ENCODE measurements around the gene AACS. TPM values are rescaled to one million over a fixed set of nuclear protein-coding genes. Genes with fewer than 3 reads are reported as not detected.

AACS gene
- total and polyA plus RNA-seq, 10 of the 15 experiments (the other 5 are each of a cell fraction or from before 2014, with no cell fraction given): 10.1 to 34.0 (median 21.1) TPM

DNA sequence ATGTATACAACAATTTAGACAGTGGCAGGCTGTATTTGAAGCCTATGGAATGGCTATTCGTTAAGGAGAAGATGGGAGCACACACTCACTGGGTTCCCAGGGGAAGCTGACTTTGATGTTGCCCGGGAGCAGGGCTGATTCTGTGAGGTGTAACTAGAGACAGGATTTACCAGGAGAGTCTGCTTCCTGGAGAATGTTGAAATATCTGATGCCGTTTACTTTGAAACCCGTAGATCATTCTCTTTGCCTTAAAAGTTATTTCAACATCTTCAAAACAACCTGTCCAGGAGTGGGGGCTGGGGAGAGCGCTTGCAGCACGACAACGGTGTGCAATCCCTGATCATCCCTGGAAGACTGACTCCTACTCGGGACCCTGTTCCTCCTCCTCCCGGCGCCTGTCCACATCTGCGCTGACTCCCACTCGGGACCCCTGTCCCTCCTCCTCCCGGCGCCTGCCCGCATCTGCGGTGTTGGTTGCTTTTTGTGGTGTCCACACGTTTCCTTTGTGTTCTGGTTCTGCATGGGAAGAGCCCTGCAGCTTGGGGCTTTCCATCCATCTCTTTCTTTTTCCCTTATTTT, 72.6 kb downstream of the AACS start:
- Histone ChIP-seq H3K79me2 (ENCODE audit: control insufficient read depth, insufficient read depth, low read length) (no peaks in the 10 kb centered on the region), H4K20me1 (ENCODE audit: control insufficient read depth, insufficient read depth) (no peaks in the 10 kb centered on the region), H3K9me3 (replicated peaks; ENCODE audit: control insufficient read depth, insufficient read depth, low read length) (no peaks in the 10 kb centered on the region), H3K9ac (ENCODE audit: control insufficient read depth, insufficient read depth, low read length) (no peak overlapping the region), H3K4me3 (no peak overlapping the region), H3K4me2 (ENCODE audit: control insufficient read depth, insufficient read depth) (no peak overlapping the region), H2AFZ (ENCODE audit: control insufficient read depth, low read depth, low read length) (no peak overlapping the region), H3K4me1 (ENCODE audit: control insufficient read depth, insufficient read depth, low read length) (no peaks in the 10 kb centered on the region), H3K27ac (ENCODE audit: control insufficient read depth, insufficient read depth) (no peak overlapping the region), H3K36me3 (ENCODE audit: control insufficient read depth in 2 of 2, insufficient read depth in 2 of 2, low read length in 1 of 2) (peaks cover 0 to 1% of the 10 kb centered on the region in 2 experiments), H3K27me3 (replicated peaks in 1 of 2; ENCODE audit: control insufficient read depth in 2 of 2, insufficient read depth in 2 of 2, low read length in 1 of 2) (no peaks in the 10 kb centered on the region)
- no peak for ATAC-seq
- ChIA-PET SMC1A (ENCODE audit: uncharacterized antibody, unreplicated experiment) (no interaction called here), RAD21 (ENCODE audit: unreplicated experiment) (no interaction called here), POLR2A (no interaction called here), CTCF (no interaction called here)
- WGBS (ENCODE audit: insufficient coverage, insufficient replicate concordance, low lambda C conversion rate, missing lambda C conversion rate): 82% methylated on average over 17 of the region's 17 CpGs
- TF ChIP-seq HDGF (IDR thresholded peaks at IDR 0.05) (no peak), JUND (IDR thresholded peaks at IDR 0.05; ENCODE audit: low read depth, low read length) (no peak), NR2C1 (IDR thresholded peaks at IDR 0.05) (no peak), ESRRA (IDR thresholded peaks at IDR 0.05; ENCODE audit: low read length) (no peak), LARP7 (IDR thresholded peaks at IDR 0.05) (no peak), IKZF1 (conservative IDR thresholded peaks at IDR 0.05) (no peak), SIN3A (IDR thresholded peaks at IDR 0.05; ENCODE audit: low read depth, low read length) (no peak), MXI1 (IDR thresholded peaks at IDR 0.05; ENCODE audit: low read depth, low read length) (no peak), ATF7 (IDR thresholded peaks at IDR 0.05; ENCODE audit: low read depth) (no peak), ZSCAN29 (IDR thresholded peaks at IDR 0.05) (no peak), POLR2AphosphoS5 (IDR thresholded peaks at IDR 0.05; ENCODE audit: low read length) (no peak), TAF1 (IDR thresholded peaks at IDR 0.05; ENCODE audit: borderline replicate concordance, low read depth, low read length) (no peak), CBX3 (IDR thresholded peaks at IDR 0.05; ENCODE audit: borderline replicate concordance, low read depth) (no peak), HDAC6 (IDR thresholded peaks at IDR 0.05; ENCODE audit: unreplicated experiment) (no peak), CEBPB (IDR thresholded peaks at IDR 0.05; ENCODE audit: borderline replicate concordance in 1 of 2, low read depth in 2 of 2, low read length in 2 of 2) (no peak)
- TF ChIP-seq, protein P1, sequence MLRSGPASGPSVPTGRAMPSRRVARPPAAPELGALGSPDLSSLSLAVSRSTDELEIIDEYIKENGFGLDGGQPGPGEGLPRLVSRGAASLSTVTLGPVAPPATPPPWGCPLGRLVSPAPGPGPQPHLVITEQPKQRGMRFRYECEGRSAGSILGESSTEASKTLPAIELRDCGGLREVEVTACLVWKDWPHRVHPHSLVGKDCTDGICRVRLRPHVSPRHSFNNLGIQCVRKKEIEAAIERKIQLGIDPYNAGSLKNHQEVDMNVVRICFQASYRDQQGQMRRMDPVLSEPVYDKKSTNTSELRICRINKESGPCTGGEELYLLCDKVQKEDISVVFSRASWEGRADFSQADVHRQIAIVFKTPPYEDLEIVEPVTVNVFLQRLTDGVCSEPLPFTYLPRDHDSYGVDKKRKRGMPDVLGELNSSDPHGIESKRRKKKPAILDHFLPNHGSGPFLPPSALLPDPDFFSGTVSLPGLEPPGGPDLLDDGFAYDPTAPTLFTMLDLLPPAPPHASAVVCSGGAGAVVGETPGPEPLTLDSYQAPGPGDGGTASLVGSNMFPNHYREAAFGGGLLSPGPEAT (IDR thresholded peaks at IDR 0.05; ENCODE audit: low read depth): no peak
- intact Hi-C loops (cut with micrococcal nuclease; ENCODE audit: unreplicated experiment) (no loop called here), in situ Hi-C loops (cut with MboI) (no loop called here)
- DNase-seq (ENCODE audit: low read depth, low spot score): no peak
- FAIRE-seq: no peak
- BruUV-seq (replicated peaks): no TSS peak
